ENCODE data around the gene PHLPP1.

The PHLPP1 gene

GRCh38 chr18:62963507-62963906 lies 248.2 kb downstream of the PHLPP1 start:
- H3K9me3 ChIP-seq (ENCODE audit: severe bottlenecking) = no peaks in the 10 kb centered on the region
- ATAC-seq (ENCODE audit: low read depth) (no peak), DNase-seq (ENCODE audit: low spot score) (no peak)
- no peak overlapping the region for H3K27ac ChIP-seq (ENCODE audit: poor library complexity, severe bottlenecking)
- TF ChIP-seq CTCF (IDR thresholded peaks at IDR 0.05; ENCODE audit: poor library complexity, severe bottlenecking) = no peak
- H3K27me3 ChIP-seq (ENCODE audit: insufficient read depth, poor library complexity, severe bottlenecking) = no peaks in the 10 kb centered on the region
- H3K36me3 ChIP-seq (ENCODE audit: low read depth) = peaks cover 12% of the 10 kb centered on the region; the same call in 1 of the 2 replicates
- H3K4me1 ChIP-seq (ENCODE audit: insufficient read depth, poor library complexity, severe bottlenecking) = no peaks in the 10 kb centered on the region
- H3K4me3 ChIP-seq (ENCODE audit: severe bottlenecking) = no peak overlapping the region

GRCh38 chr18:62964432-62964831 lies 249.1 kb downstream of the PHLPP1 start:
- Histone ChIP-seq H3K27me3 (ENCODE audit: insufficient read depth, poor library complexity, severe bottlenecking) (no peaks in the 10 kb centered on the region), H3K27ac (ENCODE audit: poor library complexity, severe bottlenecking) (no peak overlapping the region), H3K36me3 (ENCODE audit: low read depth) (0 out of 2 replicates have a peak, but pooled peaks cover 3% of the 10 kb centered on the region), H3K4me3 (ENCODE audit: severe bottlenecking) (no peak overlapping the region), H3K9me3 (ENCODE audit: severe bottlenecking) (no peaks in the 10 kb centered on the region), H3K4me1 (ENCODE audit: insufficient read depth, poor library complexity, severe bottlenecking) (no peaks in the 10 kb centered on the region)
- no peak for TF ChIP-seq CTCF (IDR thresholded peaks at IDR 0.05; ENCODE audit: poor library complexity, severe bottlenecking)
- DNase-seq (ENCODE audit: low spot score) (no peak), ATAC-seq (ENCODE audit: low read depth) (no peak)

- Histone ChIP-seq H3K27me3 (ENCODE audit: insufficient read depth, poor library complexity, severe bottlenecking) (no peaks in the 10 kb centered on the region), H3K27ac (ENCODE audit: poor library complexity, severe bottlenecking) (no peak overlapping the region), H3K4me1 (ENCODE audit: insufficient read depth, poor library complexity, severe bottlenecking) (no peaks in the 10 kb centered on the region), H3K36me3 (ENCODE audit: low read depth) (0 out of 2 replicates have a peak, but pooled peaks cover 3% of the 10 kb centered on the region), H3K9me3 (ENCODE audit: severe bottlenecking) (no peaks in the 10 kb centered on the region), H3K4me3 (ENCODE audit: severe bottlenecking) (no peak overlapping the region)
- ATAC-seq (ENCODE audit: low read depth) = no peak
- TF ChIP-seq CTCF (IDR thresholded peaks at IDR 0.05; ENCODE audit: poor library complexity, severe bottlenecking) = no peak
- no peak for DNase-seq (ENCODE audit: low spot score)
Observed at GRCh38 chr18:62967089-62967488, 251.7 kb downstream of the PHLPP1 start.

GRCh38 chr18:62973689-62974088 lies 258.3 kb downstream of the PHLPP1 start:
- no peaks in the 10 kb centered on the region for H3K9me3 ChIP-seq (ENCODE audit: severe bottlenecking)
- H3K27me3 ChIP-seq (ENCODE audit: insufficient read depth, poor library complexity, severe bottlenecking) = no peaks in the 10 kb centered on the region
- ATAC-seq (ENCODE audit: low read depth) = no peak
- no peak for DNase-seq (ENCODE audit: low spot score)
- no peaks in the 10 kb centered on the region for H3K4me1 ChIP-seq (ENCODE audit: insufficient read depth, poor library complexity, severe bottlenecking)
- TF ChIP-seq CTCF (IDR thresholded peaks at IDR 0.05; ENCODE audit: poor library complexity, severe bottlenecking) = no peak
- H3K4me3 ChIP-seq (ENCODE audit: severe bottlenecking) = no peak overlapping the region
- no peak overlapping the region for H3K27ac ChIP-seq (ENCODE audit: poor library complexity, severe bottlenecking)
- no peaks in the 10 kb centered on the region; the same call in 1 of the 2 replicates for H3K36me3 ChIP-seq (ENCODE audit: low read depth)

- DNase-seq (ENCODE audit: low spot score) (no peak), ATAC-seq (ENCODE audit: low read depth) (no peak)
- Histone ChIP-seq H3K4me1 (ENCODE audit: insufficient read depth, poor library complexity, severe bottlenecking) (no peaks in the 10 kb centered on the region), H3K4me3 (ENCODE audit: severe bottlenecking) (no peak overlapping the region), H3K36me3 (ENCODE audit: low read depth) (peaks cover under 1% of the 10 kb centered on the region; the same call in 1 of the 2 replicates), H3K9me3 (ENCODE audit: severe bottlenecking) (no peaks in the 10 kb centered on the region), H3K27me3 (ENCODE audit: insufficient read depth, poor library complexity, severe bottlenecking) (no peaks in the 10 kb centered on the region), H3K27ac (ENCODE audit: poor library complexity, severe bottlenecking) (no peak overlapping the region)
- TF ChIP-seq CTCF (IDR thresholded peaks at IDR 0.05; ENCODE audit: poor library complexity, severe bottlenecking) = no peak
Observed at GRCh38 chr18:62974388-62974787, 259.0 kb downstream of the PHLPP1 start.
